ENCODE data around the gene ZNF622.
"Not testable (repeated sequence)": the region's sequence is repeated elsewhere in the genome, so short reads cannot be mapped to it uniquely, and the experiment has no call there.

The ZNF622 gene

DNA sequence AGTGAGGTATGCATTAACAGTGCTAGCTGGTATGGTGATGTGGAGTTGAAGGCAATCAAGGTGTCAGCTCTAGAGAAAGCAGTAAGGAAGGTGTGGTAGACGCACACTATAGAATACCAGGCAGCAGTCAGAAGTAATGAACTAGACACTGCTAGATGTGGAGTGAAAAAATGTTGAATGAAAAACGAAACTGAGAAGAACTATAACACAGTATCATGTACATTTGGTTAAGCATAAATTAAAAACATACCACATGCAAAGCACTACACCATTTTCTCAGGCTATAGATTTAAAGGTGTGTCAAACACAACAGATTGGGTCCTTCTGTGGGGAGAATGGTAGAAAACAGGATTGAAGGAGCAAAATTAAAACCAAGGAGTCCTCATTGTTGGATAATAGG is 15.4 kb downstream of the ZNF622 start:
- H3K27me3 ChIP-seq (ENCODE audit: insufficient read depth, low read depth) = no peaks in the 10 kb centered on the region
- peaks cover 8% of the 10 kb centered on the region; the same call in 1 of the 2 replicates for H3K36me3 ChIP-seq (ENCODE audit: insufficient read depth)
- no peak overlapping the region for H3K9ac ChIP-seq
- no peak overlapping the region for H3K4me2 ChIP-seq
- TF ChIP-seq, protein P1, sequence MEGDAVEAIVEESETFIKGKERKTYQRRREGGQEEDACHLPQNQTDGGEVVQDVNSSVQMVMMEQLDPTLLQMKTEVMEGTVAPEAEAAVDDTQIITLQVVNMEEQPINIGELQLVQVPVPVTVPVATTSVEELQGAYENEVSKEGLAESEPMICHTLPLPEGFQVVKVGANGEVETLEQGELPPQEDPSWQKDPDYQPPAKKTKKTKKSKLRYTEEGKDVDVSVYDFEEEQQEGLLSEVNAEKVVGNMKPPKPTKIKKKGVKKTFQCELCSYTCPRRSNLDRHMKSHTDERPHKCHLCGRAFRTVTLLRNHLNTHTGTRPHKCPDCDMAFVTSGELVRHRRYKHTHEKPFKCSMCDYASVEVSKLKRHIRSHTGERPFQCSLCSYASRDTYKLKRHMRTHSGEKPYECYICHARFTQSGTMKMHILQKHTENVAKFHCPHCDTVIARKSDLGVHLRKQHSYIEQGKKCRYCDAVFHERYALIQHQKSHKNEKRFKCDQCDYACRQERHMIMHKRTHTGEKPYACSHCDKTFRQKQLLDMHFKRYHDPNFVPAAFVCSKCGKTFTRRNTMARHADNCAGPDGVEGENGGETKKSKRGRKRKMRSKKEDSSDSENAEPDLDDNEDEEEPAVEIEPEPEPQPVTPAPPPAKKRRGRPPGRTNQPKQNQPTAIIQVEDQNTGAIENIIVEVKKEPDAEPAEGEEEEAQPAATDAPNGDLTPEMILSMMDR (conservative IDR thresholded peaks at IDR 0.05; ENCODE audit: low read depth, low read length) = no peak
- H3K27ac ChIP-seq = no peak overlapping the region
- H3K4me1 ChIP-seq (ENCODE audit: low read depth, poor library complexity, severe bottlenecking) = no peaks in the 10 kb centered on the region
- H2AFZ ChIP-seq (ENCODE audit: low read depth) = no peak overlapping the region
- peaks cover 5% of the 10 kb centered on the region; the same call in 1 of the 2 replicates for H4K20me1 ChIP-seq (ENCODE audit: insufficient read depth)
- H3K79me2 ChIP-seq (ENCODE audit: insufficient read depth, low read depth) = peaks cover 14% of the 10 kb centered on the region; the same call in 1 of the 2 replicates
- H3K4me3 ChIP-seq (IDR thresholded peaks at IDR 0.05; ENCODE audit: insufficient read depth, low read depth, low read length) = no peak overlapping the region

DNA sequence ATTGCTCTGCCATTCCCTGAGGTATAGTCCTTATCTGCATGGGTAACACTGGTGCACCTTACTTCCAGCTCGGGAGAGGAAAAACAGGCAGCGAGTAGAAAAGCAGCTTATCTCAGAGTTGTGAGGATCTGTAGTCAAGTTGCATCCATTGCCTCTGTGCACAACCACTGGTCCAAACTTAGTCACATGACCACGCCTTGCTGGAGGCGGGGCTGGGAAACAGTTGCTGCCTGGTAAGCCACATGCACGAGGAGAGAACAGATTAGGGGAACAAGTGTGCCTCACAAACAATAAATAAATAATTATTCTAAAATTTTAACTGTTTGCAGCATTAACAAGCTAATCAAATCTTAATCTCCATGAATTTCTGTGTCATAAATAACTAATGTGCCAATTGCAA is 18.6 kb downstream of the ZNF622 start:
- peaks cover 6% of the 10 kb centered on the region; the same call in 1 of the 2 replicates for H3K36me3 ChIP-seq (ENCODE audit: insufficient read depth)

GRCh38 chr5:16437977-16438376 is 27.6 kb downstream of the ZNF622 start:
- Histone ChIP-seq H4K20me1 (ENCODE audit: insufficient read depth) (no peaks in the 10 kb centered on the region), H2AFZ (ENCODE audit: low read depth) (no peak overlapping the region), H3K27ac (no peak overlapping the region), H3K79me2 (ENCODE audit: insufficient read depth, low read depth) (no peaks in the 10 kb centered on the region), H3K27me3 (ENCODE audit: insufficient read depth, low read depth) (no peaks in the 10 kb centered on the region), H3K4me3 (IDR thresholded peaks at IDR 0.05; ENCODE audit: insufficient read depth, low read depth, low read length) (no peak overlapping the region), H3K36me3 (ENCODE audit: insufficient read depth) (no peaks in the 10 kb centered on the region), H3K4me1 (ENCODE audit: low read depth, poor library complexity, severe bottlenecking) (no peaks in the 10 kb centered on the region), H3K4me2 (no peak overlapping the region), H3K9ac (no peak overlapping the region)
- TF ChIP-seq, protein P1 (conservative IDR thresholded peaks at IDR 0.05; ENCODE audit: low read depth, low read length) = no peak

More for the DNA sequence above, 18.6 kb downstream of the ZNF622 start:
- Histone ChIP-seq H3K9ac (no peak overlapping the region), H3K4me3 (IDR thresholded peaks at IDR 0.05; ENCODE audit: insufficient read depth, low read depth, low read length) (no peak overlapping the region), H3K4me1 (ENCODE audit: low read depth, poor library complexity, severe bottlenecking) (no peaks in the 10 kb centered on the region), H2AFZ (ENCODE audit: low read depth) (no peak overlapping the region), H3K79me2 (ENCODE audit: insufficient read depth, low read depth) (no peaks in the 10 kb centered on the region), H4K20me1 (ENCODE audit: insufficient read depth) (no peaks in the 10 kb centered on the region), H3K27ac (no peak overlapping the region), H3K4me2 (no peak overlapping the region), H3K27me3 (ENCODE audit: insufficient read depth, low read depth) (no peaks in the 10 kb centered on the region)
- TF ChIP-seq, protein P1 (conservative IDR thresholded peaks at IDR 0.05; ENCODE audit: low read depth, low read length) = no peak

- not testable (repeated sequence) for H3K9ac ChIP-seq; H3K4me3 ChIP-seq (IDR thresholded peaks at IDR 0.05; ENCODE audit: insufficient read depth, low read depth, low read length); H3K27me3 ChIP-seq (ENCODE audit: insufficient read depth, low read depth); H3K36me3 ChIP-seq (ENCODE audit: insufficient read depth); H2AFZ ChIP-seq (ENCODE audit: low read depth); H3K79me2 ChIP-seq (ENCODE audit: insufficient read depth, low read depth); H3K4me2 ChIP-seq; H3K4me1 ChIP-seq (ENCODE audit: low read depth, poor library complexity, severe bottlenecking); H4K20me1 ChIP-seq (ENCODE audit: insufficient read depth); H3K27ac ChIP-seq
Observed at GRCh38 chr5:16436065-16436682, 29.4 kb downstream of the ZNF622 start.

DNA sequence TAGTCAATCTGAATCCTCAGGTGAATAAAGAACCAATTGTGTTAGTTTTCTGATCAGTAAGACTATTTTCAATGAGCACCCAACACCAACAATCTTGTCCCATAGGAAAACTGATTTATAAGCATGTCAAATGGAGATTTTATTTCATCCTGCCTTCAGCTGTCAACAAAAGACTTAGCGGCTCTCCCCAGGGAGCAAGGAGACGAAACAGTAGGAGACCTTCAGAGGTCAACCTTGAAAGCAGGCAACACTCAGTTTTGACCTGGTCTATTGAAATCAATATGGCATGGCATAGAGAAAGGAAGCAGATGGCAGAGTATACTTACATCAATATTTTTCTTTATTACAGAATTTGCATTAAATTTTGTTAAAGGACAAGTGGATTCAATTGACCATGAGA is 34.1 kb downstream of the ZNF622 start:
- H3K27ac ChIP-seq = no peak overlapping the region
- no peak overlapping the region for H2AFZ ChIP-seq (ENCODE audit: low read depth)
- no peak overlapping the region for H3K4me3 ChIP-seq (IDR thresholded peaks at IDR 0.05; ENCODE audit: insufficient read depth, low read depth, low read length)
- H3K4me1 ChIP-seq (ENCODE audit: low read depth, poor library complexity, severe bottlenecking) = no peaks in the 10 kb centered on the region
- H3K4me2 ChIP-seq = no peak overlapping the region
- no peaks in the 10 kb centered on the region for H3K79me2 ChIP-seq (ENCODE audit: insufficient read depth, low read depth)
- no peaks in the 10 kb centered on the region for H4K20me1 ChIP-seq (ENCODE audit: insufficient read depth)
- H3K36me3 ChIP-seq (ENCODE audit: insufficient read depth) = no peaks in the 10 kb centered on the region
- H3K27me3 ChIP-seq (ENCODE audit: insufficient read depth, low read depth) = no peaks in the 10 kb centered on the region
- TF ChIP-seq, protein P1 (conservative IDR thresholded peaks at IDR 0.05; ENCODE audit: low read depth, low read length) = no peak
- H3K9ac ChIP-seq = no peak overlapping the region
